H1 (cell line): ENCODE data around the gene NKPD1.

Source experiments
- EZH2 ChIP-seq: fragments of 200-600 bp; sonication (generic); IDR thresholded peaks from 2 replicates; pipeline ENCODE4 v1.7.1; 2012; ENCODE audit warnings: low read depth, mild to moderate bottlenecking, moderate library complexity, low read length, inconsistent platforms; ENCODE audit not compliant: severe bottlenecking
- JUN ChIP-seq: IDR thresholded peaks from 2 replicates; pipeline ENCODE4 v1.6.1; 2011; ENCODE audit warnings: low read depth, mild to moderate bottlenecking, improper control_type of control experiment, low read length
- RAD21 ChIP-seq, 2 experiments: IDR thresholded peaks in 1 of 2; conservative IDR thresholded peaks in 1 of 2; 2 replicates each; pipeline ENCODE4 v1.6.1; 2011; ENCODE audit warnings: low read depth in 2 of 2, low read length in 2 of 2, improper control_type of control experiment in 1 of 2, inconsistent platforms in 1 of 2, mild to moderate bottlenecking in 1 of 2, moderate library complexity in 1 of 2
- SIRT6 ChIP-seq: IDR thresholded peaks from one replicate; pipeline ENCODE4 v1.7.1; 2012; ENCODE audit warnings: low read length, inconsistent platforms
- TCF12 ChIP-seq: IDR thresholded peaks from 2 replicates; pipeline ENCODE4 v1.6.1; 2011; ENCODE audit warnings: low read depth, mild to moderate bottlenecking, low read length
- TF ChIP-seq, protein P1 (sequence below), 3 experiments: IDR thresholded peaks; 1 replicate in 2 of 3; 2 replicates in 1 of 3; pipeline versions ENCODE4 v1.5.1 to v1.6.1; 2011; ENCODE audit warnings: low read length in 3 of 3, mild to moderate bottlenecking in 3 of 3, inconsistent platforms in 2 of 3, low read depth in 1 of 3, moderate library complexity in 1 of 3; ENCODE audit not compliant: insufficient read depth in 1 of 3; ENCODE audit errors: control extremely low read depth in 1 of 3
- TF ChIP-seq, protein P2 (sequence below): IDR thresholded peaks from 2 replicates; pipeline ENCODE4 v1.6.1; 2012; ENCODE audit warnings: low read length, inconsistent platforms

DNA sequence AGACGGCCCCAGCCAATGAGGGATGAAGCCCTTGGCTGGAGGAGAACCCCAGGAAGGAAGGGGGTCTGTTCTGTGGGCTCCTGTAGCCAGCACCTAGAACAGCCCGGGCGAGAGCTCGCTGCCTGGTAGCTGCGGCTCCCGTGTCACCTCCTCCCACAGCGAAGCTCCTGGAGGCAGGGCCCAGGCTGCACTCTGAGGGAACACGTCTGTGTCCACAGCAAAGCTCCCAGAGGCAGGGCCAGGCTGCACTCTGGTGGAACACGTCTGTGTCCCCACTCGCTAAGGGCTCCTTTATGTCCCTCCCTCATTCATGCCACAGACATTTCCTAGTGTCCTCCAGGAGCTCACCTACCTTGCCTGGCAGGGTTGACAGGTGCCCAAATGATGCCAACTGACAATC, 8.8 kb upstream of the NKPD1 start:
- TF ChIP-seq, protein P1, sequence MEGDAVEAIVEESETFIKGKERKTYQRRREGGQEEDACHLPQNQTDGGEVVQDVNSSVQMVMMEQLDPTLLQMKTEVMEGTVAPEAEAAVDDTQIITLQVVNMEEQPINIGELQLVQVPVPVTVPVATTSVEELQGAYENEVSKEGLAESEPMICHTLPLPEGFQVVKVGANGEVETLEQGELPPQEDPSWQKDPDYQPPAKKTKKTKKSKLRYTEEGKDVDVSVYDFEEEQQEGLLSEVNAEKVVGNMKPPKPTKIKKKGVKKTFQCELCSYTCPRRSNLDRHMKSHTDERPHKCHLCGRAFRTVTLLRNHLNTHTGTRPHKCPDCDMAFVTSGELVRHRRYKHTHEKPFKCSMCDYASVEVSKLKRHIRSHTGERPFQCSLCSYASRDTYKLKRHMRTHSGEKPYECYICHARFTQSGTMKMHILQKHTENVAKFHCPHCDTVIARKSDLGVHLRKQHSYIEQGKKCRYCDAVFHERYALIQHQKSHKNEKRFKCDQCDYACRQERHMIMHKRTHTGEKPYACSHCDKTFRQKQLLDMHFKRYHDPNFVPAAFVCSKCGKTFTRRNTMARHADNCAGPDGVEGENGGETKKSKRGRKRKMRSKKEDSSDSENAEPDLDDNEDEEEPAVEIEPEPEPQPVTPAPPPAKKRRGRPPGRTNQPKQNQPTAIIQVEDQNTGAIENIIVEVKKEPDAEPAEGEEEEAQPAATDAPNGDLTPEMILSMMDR (IDR thresholded peaks at IDR 0.05; ENCODE audit: control extremely low read depth in 1 of 3, insufficient read depth in 1 of 3, low read depth in 1 of 3, low read length in 3 of 3), result no peak
- TF ChIP-seq JUN (no peak), RAD21 (IDR thresholded peaks at IDR 0.05 in 1 of 2, conservative IDR thresholded peaks at IDR 0.05 in 1 of 2; ENCODE audit: low read depth in 2 of 2, low read length in 2 of 2) (no peak), TCF12 (no peak), EZH2 (no peak), SIRT6 (no peak)
- TF ChIP-seq, protein P2, sequence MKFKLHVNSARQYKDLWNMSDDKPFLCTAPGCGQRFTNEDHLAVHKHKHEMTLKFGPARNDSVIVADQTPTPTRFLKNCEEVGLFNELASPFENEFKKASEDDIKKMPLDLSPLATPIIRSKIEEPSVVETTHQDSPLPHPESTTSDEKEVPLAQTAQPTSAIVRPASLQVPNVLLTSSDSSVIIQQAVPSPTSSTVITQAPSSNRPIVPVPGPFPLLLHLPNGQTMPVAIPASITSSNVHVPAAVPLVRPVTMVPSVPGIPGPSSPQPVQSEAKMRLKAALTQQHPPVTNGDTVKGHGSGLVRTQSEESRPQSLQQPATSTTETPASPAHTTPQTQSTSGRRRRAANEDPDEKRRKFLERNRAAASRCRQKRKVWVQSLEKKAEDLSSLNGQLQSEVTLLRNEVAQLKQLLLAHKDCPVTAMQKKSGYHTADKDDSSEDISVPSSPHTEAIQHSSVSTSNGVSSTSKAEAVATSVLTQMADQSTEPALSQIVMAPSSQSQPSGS, result no peak
